Stomach (tissue), 9 donors: ENCODE measurements around the gene TECPR2. TPM values are rescaled to one million over a fixed set of nuclear protein-coding genes. Genes with fewer than 3 reads are reported as not detected.

Experiments
- DNase-seq, 2 donors: peaks; one replicate each; pipeline versions ENCODE4 v3.0.0 to v3.0.0-alpha.2; 2013 to 2019
- H3K27ac ChIP-seq, 5 donors: fragments of 200-600 bp in 4 of 5; sonication (generic) in 4 of 5; one replicate each; pipeline ENCODE4 v1.5.1; 2013 to 2019; ENCODE audit warnings: mild to moderate bottlenecking in 1 of 5, moderate library complexity in 1 of 5
- H3K27me3 ChIP-seq, 3 donors: fragments of 200-600 bp; sonication (generic); one replicate each; pipeline ENCODE4 v1.5.1; 2017 to 2019; ENCODE audit warnings: mixed run types in 1 of 3
- H3K36me3 ChIP-seq, 4 donors: fragments of 200-600 bp; sonication (generic); 1 replicate in 3 of 4; 2 replicates in 1 of 4; pipeline ENCODE4 v1.5.1; 2016 to 2019
- H3K4me1 ChIP-seq, 4 donors: fragments of 200-600 bp; sonication (generic); one replicate each; pipeline ENCODE4 v1.5.1; 2016 to 2019
- H3K4me3 ChIP-seq, 4 donors: fragments of 200-600 bp; sonication (generic) in 3 of 4; one replicate each; pipeline ENCODE4 v1.5.1; 2016 to 2019; ENCODE audit warnings: mild to moderate bottlenecking in 1 of 4
- H3K9me3 ChIP-seq, 4 donors: fragments of 200-600 bp; sonication (generic); one replicate each; pipeline ENCODE4 v1.5.1; 2016 to 2019
- CTCF ChIP-seq, 7 experiments: fragments of 450-650 bp in 4 of 7; fragments of 200-600 bp in 3 of 7; sonication (generic) in 3 of 7; IDR thresholded peaks; one replicate each; pipeline ENCODE4 v1.5.1; 2016 to 2019; ENCODE audit warnings: antibody characterized with exemption in 7 of 7, control low read depth in 2 of 7, mild to moderate bottlenecking in 1 of 7
- EP300 ChIP-seq: sonication (generic); formaldehyde crosslinking; IDR thresholded peaks from one replicate; pipeline ENCODE4 v1.6.1; 2017; ENCODE audit warnings: antibody characterized with exemption
- POLR2A ChIP-seq, 4 donors: fragments of 450-650 bp; IDR thresholded peaks; one replicate each; pipeline ENCODE4 v1.6.1; 2016; ENCODE audit warnings: antibody characterized with exemption in 4 of 4, control low read depth in 2 of 4, mild to moderate bottlenecking in 1 of 4, moderate library complexity in 1 of 4
- POLR2AphosphoS5 ChIP-seq, 3 donors: sonication (generic); formaldehyde crosslinking; IDR thresholded peaks; one replicate each; pipeline ENCODE4 v1.6.1; 2016; ENCODE audit warnings: antibody characterized with exemption in 3 of 3
- WGBS, 5 donors: extraction: QIAGEN DNeasy Blood & Tissue Kit in 3 of 5; methylation state at CpG; one replicate each; pipeline versions ENCODE4 v1.1.5 to v1.1.7; 2013 to 2018; 5-methylcytosine and 5-hydroxymethylcytosine counted together
- intact Hi-C: fragments of 100-400 bp; cut with DNase I; formaldehyde crosslinking; loops from one replicate; pipeline ENCODE4 v1.15.1; 2023; ENCODE audit warnings: low total_unique reads
- polyA plus RNA-seq, 3 donors: library from polyadenylated mRNA; stranded (reverse); fragments of 200-250 nt; gene quantifications; one replicate each; pipeline ENCODE4 v1.2.3, GENCODE V29; 2013
- total RNA-seq, 5 donors: library from RNA; depleted of rRNA; stranded (reverse); fragments of >200 nt; gene quantifications; one replicate each; pipeline versions ENCODE4 v1.1.0 to v1.2.3, GENCODE V29; 2014 to 2016
- donor health status: healthy with polysubstance abuse.
- donor health status: Bipolar disorder and iron deficiency.
- donor health status: healthy.

Gene TECPR2
- total and polyA plus RNA-seq, 8 donors = 2.6 to 110 (median 11.1) TPM

DNA sequence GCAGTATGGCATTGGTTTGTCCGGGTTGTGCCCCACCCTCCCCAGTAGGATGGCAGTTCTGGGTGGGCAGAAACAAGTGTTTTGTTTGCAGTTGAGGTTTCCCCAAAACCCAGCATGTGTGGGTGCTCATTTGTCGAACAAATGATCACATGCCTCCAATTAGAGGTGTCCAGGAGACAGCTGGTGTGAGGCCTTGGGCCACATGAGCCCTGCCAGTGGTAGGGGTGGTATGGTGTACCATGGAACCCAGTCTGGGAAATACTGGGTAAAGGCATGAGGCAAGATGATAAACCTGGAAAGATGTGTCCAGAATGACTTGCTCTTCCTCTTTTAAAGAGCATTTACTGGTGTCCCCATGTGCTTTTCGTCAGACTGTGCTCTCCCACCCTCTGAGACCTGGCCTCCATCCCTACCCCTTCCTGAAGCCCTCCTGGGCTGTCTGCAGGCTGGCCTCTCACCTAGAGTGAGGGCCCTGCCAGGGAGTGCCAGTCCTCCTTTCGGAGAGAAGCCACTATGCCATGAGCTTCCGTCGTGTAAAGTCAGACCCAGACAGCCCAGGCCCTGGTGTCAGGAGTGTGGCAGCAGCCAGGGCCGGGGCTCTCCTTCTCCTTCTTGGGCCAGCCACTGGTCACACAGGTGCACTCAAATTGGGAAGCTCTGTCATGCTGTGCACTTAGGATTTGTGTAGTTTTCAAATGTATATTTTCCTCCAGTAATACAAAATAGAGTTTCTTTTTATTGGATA is 129.2 kb downstream of the TECPR2 start:
- TF ChIP-seq POLR2A (IDR thresholded peaks at IDR 0.05) (no peak), CTCF (IDR thresholded peaks at IDR 0.05) (no peak), POLR2AphosphoS5 (IDR thresholded peaks at IDR 0.05) (no peak), EP300 (no peak)
- H3K9me3 ChIP-seq = no peaks in the 10 kb centered on the region
- WGBS, 5 donors = 87 to 94% (median 92%) methylated on average over 6 to 7 of the region's 7 CpGs
- H3K27me3 ChIP-seq = no peaks in the 10 kb centered on the region
- no peak for DNase-seq
- peaks cover 0 to 22% (median 15%) of the 10 kb centered on the region in 4 donors for H3K36me3 ChIP-seq
- peaks cover 0 to 5% (median 2%) of the 10 kb centered on the region in 4 donors for H3K4me1 ChIP-seq
- intact Hi-C loops = no loop called here
- H3K4me3 ChIP-seq = no peak overlapping the region
- no peak overlapping the region for H3K27ac ChIP-seq

GRCh38 chr14:102492531-102492910 is 129.8 kb downstream of the TECPR2 start:
- no peak for DNase-seq
- Histone ChIP-seq H3K27me3 (no peaks in the 10 kb centered on the region), H3K36me3 (peaks cover 0 to 27% (median 20%) of the 10 kb centered on the region in 4 donors), H3K4me1 (peaks cover 0 to under 1% (median 0%) of the 10 kb centered on the region in 4 donors), H3K27ac (no peak overlapping the region), H3K4me3 (no peak overlapping the region), H3K9me3 (no peaks in the 10 kb centered on the region)
- WGBS, 5 donors = 91 to 96% (median 95%) methylated on average over 16 to 17 of the region's 17 CpGs
- intact Hi-C loops = no loop called here
- TF ChIP-seq CTCF (IDR thresholded peaks at IDR 0.05) = no peak
- TF ChIP-seq POLR2A (IDR thresholded peaks at IDR 0.05) = no peak
- no peak for TF ChIP-seq POLR2AphosphoS5 (IDR thresholded peaks at IDR 0.05)
- no peak for TF ChIP-seq EP300

DNA sequence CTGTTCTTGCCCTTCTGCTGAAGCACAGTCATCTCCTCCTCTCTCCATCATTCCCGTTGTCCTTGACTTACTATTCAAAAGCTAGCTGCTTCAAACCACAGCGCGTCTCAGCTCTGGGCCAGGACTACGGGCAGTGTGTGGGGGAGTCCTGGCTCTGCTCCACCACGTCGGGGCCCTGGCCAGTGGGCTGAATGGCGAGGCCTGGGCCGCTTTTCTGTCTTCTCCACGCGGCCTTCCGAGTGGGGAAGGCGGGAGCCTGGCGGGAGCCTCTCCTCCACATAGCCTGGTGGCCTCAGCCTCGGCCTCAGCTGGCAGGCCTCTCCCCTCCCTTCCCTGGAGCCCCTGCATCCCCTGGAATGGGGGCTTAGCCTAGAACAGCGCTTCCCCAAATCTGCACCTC is 130.4 kb downstream of the TECPR2 start:
- H3K27ac ChIP-seq = no peak overlapping the region
- intact Hi-C loops = no loop called here
- WGBS, 5 donors = 91 to 95% (median 94%) methylated on average over 9 to 15 of the region's 15 CpGs
- no peak for DNase-seq
- no peaks in the 10 kb centered on the region for H3K4me1 ChIP-seq
- no peaks in the 10 kb centered on the region for H3K27me3 ChIP-seq
- H3K4me3 ChIP-seq = no peak overlapping the region
- H3K9me3 ChIP-seq = no peaks in the 10 kb centered on the region
- H3K36me3 ChIP-seq = peaks cover 2 to 33% (median 26%) of the 10 kb centered on the region in 4 donors
- TF ChIP-seq POLR2AphosphoS5 (IDR thresholded peaks at IDR 0.05) (no peak), EP300 (no peak), POLR2A (IDR thresholded peaks at IDR 0.05) (no peak)

- no peak for DNase-seq
- TF ChIP-seq POLR2A (IDR thresholded peaks at IDR 0.05) = no peak
- TF ChIP-seq CTCF (IDR thresholded peaks at IDR 0.05) = no peak
- Histone ChIP-seq H3K27ac (no peak overlapping the region), H3K27me3 (no peaks in the 10 kb centered on the region), H3K36me3 (peaks cover 7 to 38% (median 31%) of the 10 kb centered on the region in 4 donors), H3K4me1 (no peaks in the 10 kb centered on the region), H3K9me3 (no peaks in the 10 kb centered on the region), H3K4me3 (no peak overlapping the region)
- 88 to 98% (median 96%) methylated on average over 4 to 15 of the region's 15 CpGs for WGBS, 5 donors
- intact Hi-C loops = no loop called here
Measured at GRCh38 chr14:102493585-102493984, 130.8 kb downstream of the TECPR2 start.
